Neuronal stem cell (in vitro differentiated cells): Measurements from ENCODE around the gene VSIG10L.

ENCODE experiments used
- DNase-seq: peaks from one replicate; pipeline ENCODE4 v3.0.0-alpha.2; 2013; ENCODE audit warnings: low spot score
- H2AFZ ChIP-seq: one replicate; pipeline ENCODE4 v1.6.1; 2013; ENCODE audit warnings: mild to moderate bottlenecking, low read length, inconsistent platforms
- H2AK5ac ChIP-seq: 2 replicates; pipeline ENCODE4 v1.6.1; 2013; ENCODE audit warnings: low read depth, mild to moderate bottlenecking, inconsistent platforms, low read length, moderate library complexity, mixed read lengths
- H2BK120ac ChIP-seq: 2 replicates; pipeline ENCODE4 v1.6.1; 2013; ENCODE audit warnings: low read depth, mild to moderate bottlenecking, inconsistent platforms, low read length, moderate library complexity, mixed read lengths
- H2BK12ac ChIP-seq: one replicate; pipeline ENCODE4 v1.6.1; 2013; ENCODE audit warnings: low read length, inconsistent platforms
- H2BK15ac ChIP-seq: 2 replicates; pipeline ENCODE4 v1.6.1; 2013; ENCODE audit warnings: mild to moderate bottlenecking, low read length, inconsistent platforms, mixed read lengths
- H2BK5ac ChIP-seq: one replicate; pipeline ENCODE4 v1.6.1; 2013; ENCODE audit warnings: inconsistent platforms, mild to moderate bottlenecking, low read length, moderate library complexity
- H3K14ac ChIP-seq: one replicate; pipeline ENCODE4 v1.6.1; 2013; ENCODE audit warnings: low read length, inconsistent platforms
- H3K18ac ChIP-seq: 2 replicates; pipeline ENCODE4 v1.6.1; 2013; ENCODE audit warnings: low read length, inconsistent platforms
- H3K23ac ChIP-seq: 2 replicates; pipeline ENCODE4 v1.6.1; 2013; ENCODE audit warnings: low read depth, mild to moderate bottlenecking, mixed read lengths, low read length, inconsistent platforms; ENCODE audit not compliant: poor library complexity
- H3K27ac ChIP-seq: replicated peaks from 3 replicates; pipeline ENCODE4 v1.5.1; 2013; ENCODE audit warnings: low read length, inconsistent platforms
- H3K27me3 ChIP-seq, 3 experiments: 2 replicates each; pipeline ENCODE4 v1.6.1; 2013; ENCODE audit warnings: low read length in 3 of 3, mild to moderate bottlenecking in 2 of 3, inconsistent platforms in 1 of 3, low read depth in 1 of 3, mixed read lengths in 1 of 3, moderate library complexity in 1 of 3; ENCODE audit not compliant: control insufficient read depth in 3 of 3, insufficient read depth in 3 of 3
- H3K36me3 ChIP-seq, 2 donors: replicated peaks in 1 of 2; 2 replicates each; pipeline ENCODE4 v1.6.1; 2013; ENCODE audit warnings: low read length in 2 of 2; ENCODE audit not compliant: control insufficient read depth in 2 of 2, insufficient read depth in 2 of 2
- H3K4ac ChIP-seq: 2 replicates; pipeline ENCODE4 v1.6.1; 2013; ENCODE audit warnings: inconsistent platforms, mild to moderate bottlenecking, low read length, moderate library complexity
- H3K4me1 ChIP-seq, 2 donors: 1 replicate in 1 of 2; 2 replicates in 1 of 2; pipeline ENCODE4 v1.6.1; 2013; ENCODE audit warnings: low read length in 2 of 2, low read depth in 1 of 2; ENCODE audit not compliant: control insufficient read depth in 2 of 2, insufficient read depth in 1 of 2
- H3K4me2 ChIP-seq: one replicate; pipeline ENCODE4 v1.6.1; 2013; ENCODE audit warnings: mild to moderate bottlenecking, low read length, inconsistent platforms; ENCODE audit not compliant: insufficient read depth, poor library complexity, severe bottlenecking
- H3K4me3 ChIP-seq, 2 donors: 2 replicates each; pipeline ENCODE4 v1.5.1; 2013; ENCODE audit warnings: low read length in 2 of 2, mild to moderate bottlenecking in 2 of 2, inconsistent platforms in 1 of 2, moderate library complexity in 1 of 2
- H3K79me1 ChIP-seq: one replicate; pipeline ENCODE4 v1.6.1; 2013; ENCODE audit warnings: low read depth, mild to moderate bottlenecking, inconsistent platforms, low read length, moderate library complexity
- H3K9ac ChIP-seq: one replicate; pipeline ENCODE4 v1.6.1; 2013; ENCODE audit warnings: mild to moderate bottlenecking, low read depth, low read length, inconsistent platforms; ENCODE audit not compliant: poor library complexity
- H3K9me3 ChIP-seq, 2 donors: replicated peaks in 1 of 2; 2 replicates each; pipeline versions ENCODE3 to v1.6.1; 2013; ENCODE audit warnings: low read length in 2 of 2, mild to moderate bottlenecking in 2 of 2, inconsistent platforms in 1 of 2, low read depth in 1 of 2, mixed read lengths in 1 of 2, moderate library complexity in 1 of 2; ENCODE audit not compliant: control insufficient read depth in 2 of 2, insufficient read depth in 1 of 2
- H4K8ac ChIP-seq: one replicate; pipeline ENCODE4 v1.6.1; 2013; ENCODE audit warnings: low read depth, mild to moderate bottlenecking, inconsistent platforms, low read length, moderate library complexity
- H4K91ac ChIP-seq: one replicate; pipeline ENCODE4 v1.6.1; 2013; ENCODE audit warnings: low read length, low read depth, mild to moderate bottlenecking, inconsistent platforms; ENCODE audit not compliant: poor library complexity
- WGBS, 2 donors: extraction: QIAGEN DNeasy Blood & Tissue Kit; methylation state at CpG; one replicate each; pipeline ENCODE4 v1.1.7; 2013; ENCODE audit warnings: missing lambda C conversion rate in 2 of 2, mixed read lengths in 1 of 2; ENCODE audit not compliant: insufficient read length in 2 of 2, insufficient replicate concordance in 1 of 2; ENCODE audit errors: extremely low coverage in 2 of 2; 5-methylcytosine and 5-hydroxymethylcytosine counted together

Gene VSIG10L

DNA sequence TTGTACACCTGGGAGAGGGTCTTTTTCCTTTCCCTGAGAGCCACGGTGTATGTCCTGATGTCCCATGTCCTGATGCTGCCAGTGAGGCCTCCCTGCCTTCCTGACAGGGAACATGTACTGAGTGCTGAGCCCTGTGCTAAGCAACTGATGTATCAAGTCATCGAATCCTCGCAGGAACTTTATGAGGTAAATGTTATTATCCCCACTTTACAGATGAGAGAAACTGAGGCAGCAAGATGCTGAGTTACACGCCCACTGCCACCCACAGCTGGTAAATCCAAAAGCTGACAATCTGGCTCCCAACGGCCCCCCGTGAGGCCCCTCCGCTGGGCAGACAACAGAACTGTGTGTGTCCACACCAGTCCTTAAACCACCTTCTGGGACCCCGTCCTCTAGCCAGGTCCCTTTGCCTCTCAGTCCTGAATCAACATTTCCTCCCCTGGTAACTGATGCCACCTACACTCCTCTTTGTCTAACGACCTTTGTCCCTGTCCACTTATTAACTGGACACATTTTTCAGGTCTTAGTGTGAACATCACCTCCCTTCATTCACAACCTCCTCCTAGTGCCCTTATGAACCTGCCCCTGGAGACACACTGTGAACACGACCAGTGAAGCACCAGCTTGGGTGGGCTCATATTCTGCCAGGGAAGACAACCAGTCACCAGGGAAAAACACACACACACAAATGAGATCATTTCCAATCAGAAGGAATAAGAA lies 5.4 kb upstream of the VSIG10L start:
- H2AFZ ChIP-seq, result no peak overlapping the region
- no peak overlapping the region for H2BK5ac ChIP-seq
- H3K9me3 ChIP-seq, result no peaks in the 10 kb centered on the region
- peak overlapping the region; percentile 1 for H3K9ac ChIP-seq
- H3K79me1 ChIP-seq, result no peaks in the 10 kb centered on the region
- H3K14ac ChIP-seq, result no peak overlapping the region
- H3K4me3 ChIP-seq, result no peak overlapping the region
- H2BK120ac ChIP-seq, result no peak overlapping the region
- no peak overlapping the region for H3K18ac ChIP-seq
- no peak overlapping the region for H2BK12ac ChIP-seq
- no peaks in the 10 kb centered on the region for H3K4me1 ChIP-seq
- no peak overlapping the region for H3K4me2 ChIP-seq
- DNase-seq, result no peak
- no CpG with 5 or more reads among the region's 10 CpGs for WGBS, 2 donors
- peaks cover 0 to 4% (median 0%) of the 10 kb centered on the region in 3 experiments for H3K27me3 ChIP-seq
- peak overlapping the region; percentile 69 for H3K23ac ChIP-seq
- no peak overlapping the region for H3K4ac ChIP-seq
- H2BK15ac ChIP-seq, result no peak overlapping the region
- peak overlapping the region; percentile 42 for H2AK5ac ChIP-seq
- H4K8ac ChIP-seq, result no peak overlapping the region
- no peak overlapping the region for H4K91ac ChIP-seq
- no peak overlapping the region for H3K27ac ChIP-seq
- H3K36me3 ChIP-seq, result peaks cover 2 to 6% of the 10 kb centered on the region in 2 donors

DNA sequence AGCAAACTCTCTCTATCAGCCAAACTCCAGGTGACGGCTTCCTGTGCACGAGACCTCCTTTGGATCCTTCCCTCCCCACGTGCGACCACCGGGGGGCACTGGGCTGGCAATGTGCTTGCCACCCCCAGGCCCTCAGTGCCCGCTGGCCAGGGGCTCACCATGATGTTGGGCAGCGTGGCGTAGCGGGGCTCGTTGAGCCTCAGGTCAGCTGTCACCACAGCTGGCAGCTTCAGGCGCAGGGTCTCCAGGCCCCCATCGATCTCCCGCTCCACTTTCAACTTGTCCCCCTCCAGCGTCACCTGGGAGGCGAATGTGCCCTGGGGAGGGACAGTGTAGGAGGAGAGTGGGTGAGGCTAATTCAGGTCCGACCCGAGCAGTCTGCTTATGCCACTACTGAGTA lies 4.8 kb upstream of the VSIG10L start:
- Histone ChIP-seq H3K9ac (peak overlapping the region; percentile 1), H3K23ac (peak overlapping the region; percentile 69), H3K4ac (no peak overlapping the region), H3K79me1 (no peaks in the 10 kb centered on the region), H3K27me3 (peaks cover 0 to 8% (median 0%) of the 10 kb centered on the region in 3 experiments), H3K4me1 (no peaks in the 10 kb centered on the region), H3K36me3 (peaks cover 2 to 6% of the 10 kb centered on the region in 2 donors), H2BK15ac (no peak overlapping the region), H2BK5ac (no peak overlapping the region), H3K18ac (no peak overlapping the region), H3K4me2 (no peak overlapping the region), H2AK5ac (peak overlapping the region; percentile 42), H4K8ac (no peak overlapping the region), H4K91ac (no peak overlapping the region), H3K4me3 (no peak overlapping the region), H3K9me3 (no peaks in the 10 kb centered on the region), H2AFZ (no peak overlapping the region), H2BK120ac (no peak overlapping the region), H3K27ac (no peak overlapping the region), H3K14ac (no peak overlapping the region), H2BK12ac (no peak overlapping the region)
- no CpG with 5 or more reads among the region's 17 CpGs for WGBS, 2 donors
- no peak for DNase-seq

DNA sequence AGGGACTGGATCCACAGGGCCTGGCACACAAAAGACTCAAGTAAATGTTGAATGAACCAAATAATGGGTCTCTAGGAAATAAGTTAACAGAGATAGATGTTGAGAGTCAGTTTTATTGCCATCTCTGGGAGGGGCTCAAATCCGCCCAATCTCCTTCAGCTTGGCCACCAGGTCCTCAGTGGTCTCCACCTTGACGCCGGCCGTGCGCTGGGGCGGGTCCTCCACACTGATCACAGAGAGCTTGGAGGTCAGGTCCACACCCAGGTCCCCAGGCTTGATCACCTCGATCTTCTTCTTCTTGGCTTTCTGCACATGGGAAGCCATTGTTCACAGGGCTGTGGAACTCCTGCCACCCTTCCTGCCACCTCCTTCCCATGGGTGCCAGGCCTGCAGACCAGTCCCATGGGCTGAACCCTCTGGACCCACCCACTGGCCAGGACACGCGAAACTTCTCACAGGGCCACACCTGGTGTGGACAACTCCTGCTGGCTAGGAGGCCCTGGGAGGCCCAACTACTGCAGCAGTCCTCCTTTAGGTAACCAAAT lies 3.2 kb upstream of the VSIG10L start:
- H4K8ac ChIP-seq, result no peak overlapping the region
- H2BK5ac ChIP-seq, result no peak overlapping the region
- no peak overlapping the region for H2BK120ac ChIP-seq
- no peak overlapping the region for H3K9ac ChIP-seq
- no peak overlapping the region for H4K91ac ChIP-seq
- H3K14ac ChIP-seq, result no peak overlapping the region
- H3K4me1 ChIP-seq, result peaks cover 0 to 5% of the 10 kb centered on the region in 2 donors
- H2BK12ac ChIP-seq, result no peak overlapping the region
- no peak overlapping the region for H2AFZ ChIP-seq
- H3K4me3 ChIP-seq, result no peak overlapping the region
- H3K79me1 ChIP-seq, result peaks cover 2% of the 10 kb centered on the region
- H2BK15ac ChIP-seq, result no peak overlapping the region
- DNase-seq, result no peak
- no peaks in the 10 kb centered on the region for H3K9me3 ChIP-seq
- H3K23ac ChIP-seq, result no peak overlapping the region
- WGBS, 2 donors, result no CpG with 5 or more reads among the region's 9 CpGs
- peaks cover 0 to 6% of the 10 kb centered on the region in 2 donors for H3K36me3 ChIP-seq
- no peak overlapping the region for H3K4me2 ChIP-seq
- no peak overlapping the region for H3K18ac ChIP-seq
- H3K4ac ChIP-seq, result no peak overlapping the region
- H2AK5ac ChIP-seq, result no peak overlapping the region
- H3K27me3 ChIP-seq, result peaks cover 0 to 19% (median 7%) of the 10 kb centered on the region in 3 experiments
- no peak overlapping the region for H3K27ac ChIP-seq
